Ramos (cell line): ENCODE measurements around the gene SUGCT.
"Not testable (repeated sequence)": the region's sequence is repeated elsewhere in the genome, so short reads cannot be mapped to it uniquely, and the experiment has no call there.

ENCODE experiments used
- in situ Hi-C: fragments of 300-500 bp; cut with MboI; formaldehyde crosslinking; loops from one replicate; pipeline ENCODE4 v1.14.3; 2022; ENCODE audit warnings: low sequenced_read_pairs; ENCODE audit not compliant: unreplicated experiment

Gene SUGCT

GRCh38 chr7:40194745-40195144 lies 59.9 kb downstream of the SUGCT start:
- in situ Hi-C loops: no loop called here

- in situ Hi-C loops: no loop called here
Observed at GRCh38 chr7:40197527-40197926, 62.7 kb downstream of the SUGCT start.

GRCh38 chr7:40199076-40199802 lies 64.4 kb downstream of the SUGCT start:
- in situ Hi-C loops: no loop called here

- in situ Hi-C loops: no loop called here
Observed at GRCh38 chr7:40200791-40201190, 66.0 kb downstream of the SUGCT start.

DNA sequence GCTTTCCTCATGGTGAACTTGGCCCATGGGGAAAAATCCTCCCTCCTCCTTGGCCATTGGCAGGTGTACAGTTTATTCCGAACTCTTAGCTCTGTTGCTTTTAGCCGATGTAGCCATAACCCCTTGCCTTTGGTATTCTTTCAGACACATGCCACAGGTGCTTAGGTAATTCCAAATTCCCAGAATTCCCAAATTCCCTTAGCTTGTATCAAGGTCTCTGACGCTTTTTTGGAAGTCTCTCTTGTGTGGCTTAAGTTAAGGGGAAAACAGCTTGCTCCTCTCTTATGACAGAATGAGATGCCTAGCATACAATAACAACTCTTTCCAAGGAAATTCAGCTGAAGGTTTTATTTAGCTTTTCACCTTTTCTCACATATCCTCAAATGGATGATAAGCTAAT lies 68.0 kb downstream of the SUGCT start:
- in situ Hi-C loops: no loop called here

DNA sequence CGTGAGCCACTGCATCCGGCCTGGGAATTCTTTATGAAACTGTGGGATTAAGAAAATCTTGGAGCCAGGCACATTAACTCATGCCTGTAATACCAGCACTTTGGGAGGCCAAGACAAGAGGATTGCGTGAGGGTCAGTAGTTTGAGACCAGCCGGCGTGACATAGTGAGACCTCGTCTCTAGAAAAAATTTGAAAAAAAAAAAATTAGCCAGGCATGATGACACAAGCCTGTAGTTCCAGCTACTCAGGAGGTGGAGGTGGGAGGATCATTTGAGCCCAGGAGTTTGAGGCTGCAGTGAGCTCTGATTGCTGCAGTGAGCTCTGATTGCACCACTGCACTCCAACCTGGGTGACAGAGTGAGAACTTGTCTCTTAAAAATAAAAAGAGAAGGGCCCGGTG lies 69.8 kb downstream of the SUGCT start:
- in situ Hi-C loops: no loop called here

- in situ Hi-C loops: no loop called here
Observed at GRCh38 chr7:40205992-40206391, 71.2 kb downstream of the SUGCT start.

DNA sequence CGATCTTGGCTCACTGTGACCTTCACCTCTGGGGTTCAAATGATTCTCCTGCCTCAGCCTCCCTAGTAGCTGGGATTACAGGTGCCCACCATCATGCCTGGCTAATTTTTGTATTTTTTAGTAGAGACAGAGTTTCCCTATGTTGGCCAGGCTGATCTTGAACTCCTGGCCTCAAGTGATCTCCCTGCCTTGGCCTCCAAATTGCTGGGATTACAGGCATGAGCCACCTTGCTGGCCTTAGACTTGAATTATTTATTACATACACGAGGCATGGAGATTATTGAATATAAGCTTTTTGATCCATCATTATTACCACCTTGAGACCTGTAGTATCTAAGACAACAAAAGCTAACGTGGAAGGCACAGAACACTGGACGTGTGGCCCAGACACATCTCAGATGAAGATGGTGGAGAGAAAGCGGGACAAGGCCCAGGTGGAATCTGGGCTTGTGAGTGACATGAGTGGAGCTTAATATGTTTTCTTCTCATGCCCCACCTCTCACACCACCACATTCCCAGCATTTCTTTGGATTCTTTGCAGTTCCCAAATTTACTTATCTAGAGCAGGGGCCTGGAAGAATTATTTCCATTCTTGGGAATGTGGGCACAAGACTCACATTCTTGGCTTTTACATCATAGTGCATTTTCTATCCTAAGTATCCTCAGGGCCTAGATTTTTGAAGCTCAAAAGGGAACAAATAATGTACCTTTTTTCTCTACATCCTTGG lies 76.6 kb downstream of the SUGCT start:
- in situ Hi-C loops: no loop called here

- in situ Hi-C loops: no loop called here
Observed at GRCh38 chr7:40213291-40213690, 78.5 kb downstream of the SUGCT start.

DNA sequence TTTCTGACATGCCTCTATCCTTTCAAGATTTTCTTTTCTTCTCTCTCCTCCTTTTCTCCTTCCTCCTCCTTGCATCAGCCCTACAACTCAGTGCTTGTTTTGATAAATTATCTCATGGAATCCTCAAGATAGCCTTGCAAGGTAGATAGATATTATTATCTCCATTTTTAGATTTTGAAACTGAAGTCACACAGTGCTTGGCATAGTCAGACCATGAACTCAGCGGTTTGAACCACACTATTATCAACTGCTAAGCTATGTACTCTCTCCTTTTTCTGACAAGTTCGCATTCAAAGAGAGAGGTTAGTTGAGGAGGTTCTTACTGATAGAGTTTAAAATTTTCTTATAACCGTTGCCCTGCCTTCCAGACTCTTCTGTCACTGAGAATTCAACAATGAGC lies 79.1 kb downstream of the SUGCT start:
- in situ Hi-C loops: no loop called here

DNA sequence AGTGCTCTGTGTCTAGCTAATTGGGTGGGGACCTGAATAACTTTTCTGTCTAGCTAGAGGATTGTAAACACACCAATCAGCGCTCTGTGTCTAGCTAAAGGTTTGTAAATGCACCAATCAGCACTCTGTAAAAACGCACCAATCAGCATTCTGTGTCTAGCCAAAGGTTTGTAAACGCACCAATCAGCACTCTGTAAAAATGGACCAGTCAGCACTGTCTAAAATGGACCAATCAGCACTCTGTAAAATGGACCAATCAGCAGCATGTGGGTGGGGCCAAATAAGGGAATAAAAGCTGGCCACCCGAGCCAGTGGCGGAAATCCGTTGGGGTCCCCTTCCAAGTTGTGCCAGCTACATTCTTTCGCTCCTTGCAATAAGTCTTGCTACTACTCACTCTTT lies 83.8 kb downstream of the SUGCT start:
- in situ Hi-C loops: not testable (repeated sequence)

DNA sequence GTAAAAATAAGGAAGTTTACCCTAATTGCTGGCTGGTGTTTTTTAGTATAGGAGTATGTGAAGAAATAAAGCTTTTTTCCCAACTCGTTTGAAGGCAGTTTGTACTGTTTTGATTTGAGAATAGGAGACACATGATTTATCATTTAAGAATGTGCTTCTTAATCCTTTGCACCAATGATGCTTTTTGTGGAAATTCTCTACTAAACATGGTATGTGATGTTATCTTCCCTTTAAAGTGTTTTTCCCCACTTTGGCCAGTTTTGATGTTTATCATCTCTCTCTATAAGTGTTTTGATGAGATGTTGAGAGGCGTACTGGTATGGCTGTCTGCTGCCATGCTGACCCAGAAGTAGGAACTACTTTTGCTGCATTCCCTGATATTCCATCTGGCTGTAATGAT lies 85.1 kb downstream of the SUGCT start:
- in situ Hi-C loops: no loop called here

DNA sequence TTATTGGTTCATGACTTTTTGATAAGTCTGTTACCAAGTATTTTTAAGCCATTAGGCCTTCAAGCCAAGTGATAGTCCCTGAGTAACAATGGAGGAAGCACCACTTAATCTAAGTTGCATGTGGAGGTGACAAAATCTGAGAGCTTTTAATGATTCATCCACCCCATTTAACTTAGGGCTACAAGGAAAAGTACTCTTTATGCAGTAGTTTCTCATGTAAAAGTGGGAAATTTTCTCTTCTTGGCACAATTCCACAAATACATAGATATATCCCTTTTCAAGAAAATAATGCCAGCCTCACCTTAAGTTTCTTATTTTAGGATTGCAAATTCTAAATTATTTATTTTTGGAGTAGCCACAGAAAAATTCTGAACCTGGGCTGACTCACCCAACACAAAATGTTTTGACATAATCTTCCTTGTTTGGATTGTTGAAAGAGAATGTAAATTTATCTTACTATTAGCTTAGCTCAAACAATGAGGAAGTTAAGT lies 85.7 kb downstream of the SUGCT start:
- in situ Hi-C loops: no loop called here

DNA sequence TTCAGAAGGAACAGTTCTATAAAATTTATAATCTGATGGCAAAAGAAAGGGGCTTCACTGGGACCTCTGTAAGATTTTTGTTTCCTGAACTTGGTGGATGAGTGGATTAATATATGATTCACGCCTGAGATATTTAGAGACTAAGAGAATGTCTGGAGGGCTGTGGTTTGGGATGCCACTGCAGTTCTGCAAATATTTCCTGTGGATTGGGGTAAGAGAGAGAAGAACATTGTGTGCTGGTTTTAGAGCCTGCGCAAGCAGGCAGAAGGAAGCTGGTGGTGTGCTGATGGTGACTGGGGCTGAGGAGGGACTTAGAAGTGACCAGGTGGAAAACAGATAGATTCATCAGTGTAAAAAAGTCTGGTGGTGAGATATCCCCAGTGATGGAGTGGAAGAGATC lies 87.0 kb downstream of the SUGCT start:
- in situ Hi-C loops: no loop called here

GRCh38 chr7:40223451-40224127 lies 88.8 kb downstream of the SUGCT start:
- in situ Hi-C loops: no loop called here

- in situ Hi-C loops: no loop called here
Observed at GRCh38 chr7:40230101-40230500, 95.3 kb downstream of the SUGCT start.

DNA sequence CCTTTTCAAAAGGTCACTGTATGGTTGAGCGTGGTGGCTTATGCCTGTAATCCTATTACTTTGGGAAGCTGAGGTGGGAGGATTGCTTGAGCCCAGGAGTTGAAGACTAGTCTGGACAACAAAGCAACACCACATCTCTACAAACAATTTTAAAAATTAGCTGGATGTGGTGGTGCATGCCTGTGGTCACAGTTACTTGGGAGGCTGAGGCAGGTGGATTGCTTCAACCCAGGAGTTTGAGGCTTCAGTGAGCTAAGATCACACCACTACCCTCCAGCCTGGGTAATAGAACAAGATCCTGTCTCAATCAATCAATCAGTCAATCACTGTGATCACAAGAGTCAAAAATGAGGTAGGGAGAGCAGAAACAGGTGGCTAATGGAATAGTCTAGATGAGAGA lies 97.0 kb downstream of the SUGCT start:
- in situ Hi-C loops: no loop called here

GRCh38 chr7:40232242-40232893 lies 97.6 kb downstream of the SUGCT start:
- in situ Hi-C loops: no loop called here

GRCh38 chr7:40234046-40234445 lies 99.2 kb downstream of the SUGCT start:
- in situ Hi-C loops: no loop called here

GRCh38 chr7:40234666-40235065 lies 99.9 kb downstream of the SUGCT start:
- in situ Hi-C loops: no loop called here

DNA sequence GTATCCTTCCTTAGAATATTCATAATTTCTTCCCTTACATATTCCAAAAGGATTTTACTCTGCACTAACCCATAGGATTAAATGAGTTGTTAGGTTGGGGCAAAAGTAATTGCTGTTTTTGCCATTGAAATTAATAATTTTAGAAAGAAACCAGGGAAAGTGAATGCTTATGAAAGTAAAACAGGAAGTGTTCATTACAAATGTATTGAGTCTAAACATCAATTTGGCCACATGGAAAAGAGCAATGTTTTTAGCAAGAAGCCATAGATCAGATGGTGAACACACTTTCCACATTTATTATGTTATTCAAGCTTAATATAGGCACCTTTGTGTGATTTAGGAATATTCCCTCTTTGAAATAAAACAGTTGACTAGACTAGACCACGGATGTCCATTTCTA lies 102.9 kb downstream of the SUGCT start:
- in situ Hi-C loops: no loop called here
